ENCODE results near the gene SDR42E2. TPM values are rescaled to one million over a fixed set of nuclear protein-coding genes. Genes with fewer than 3 reads are reported as not detected.
A peak's percentile ranks its signal among the peaks of the same experiment; 100 is the strongest.
"Not testable (repeated sequence)": the region's sequence is repeated elsewhere in the genome, so short reads cannot be mapped to it uniquely, and the experiment has no call there.

The SDR42E2 gene
- total RNA-seq, 5 donors from 2014 or later (not counting 1 experiment from before 2014, with no cell fraction given), result 0.28 to 2.9 (median 0.39) TPM

GRCh38 chr16:22216191-22216831 lies 54.0 kb downstream of the SDR42E2 start:
- H3K4me3 ChIP-seq (ENCODE audit: control insufficient read depth in 1 of 2, extremely low read depth in 1 of 2, low read length in 1 of 2), result no peak overlapping the region
- no peak overlapping the region for H3K27ac ChIP-seq (ENCODE audit: low read length)
- peak in 2 of 4 experiments; percentile 37 to 51 for ATAC-seq (replicated peaks in 1 of 4)
- Mint-ChIP-seq H3K4me1 (peaks cover 5 to 14% (median 6%) of the 10 kb centered on the region in 3 donors), H3K36me3 (peaks cover 23% of the 10 kb centered on the region), H3K9me3 (no peaks in the 10 kb centered on the region), H3K4me3 (no peak overlapping the region), H3K27ac (peak overlapping the region; percentile 7 to 40), H3K27me3 (no peaks in the 10 kb centered on the region)
- POLR2A ChIA-PET, result no interaction called here
- H3K9me3 ChIP-seq, result no peaks in the 10 kb centered on the region
- CTCF ChIA-PET, result interaction anchor here (0.7 to 0.8 kb wide), 2 partner anchors 12 to 29 kb away, joined by 3 read pairs; no protein-coding TSS in a partner anchor
- no peaks in the 10 kb centered on the region for H3K4me1 ChIP-seq (ENCODE audit: control insufficient read depth in 1 of 2, extremely low read depth in 1 of 2, insufficient read depth in 2 of 2, low read length in 2 of 2)
- 74% methylated on average over 4 of the region's 9 CpGs for WGBS (ENCODE audit: insufficient coverage)
- DNase-seq, result no peak
- H3K27me3 ChIP-seq (replicated peaks in 1 of 2; ENCODE audit: control insufficient read depth in 2 of 2, extremely low read depth in 1 of 2, insufficient read depth in 2 of 2, low read length in 1 of 2), result no peaks in the 10 kb centered on the region
- peaks cover 4 to 11% of the 10 kb centered on the region in 2 donors for H3K36me3 ChIP-seq (ENCODE audit: control insufficient read depth in 2 of 2, extremely low read depth in 1 of 2, insufficient read depth in 1 of 2, low read length in 1 of 2)

DNA sequence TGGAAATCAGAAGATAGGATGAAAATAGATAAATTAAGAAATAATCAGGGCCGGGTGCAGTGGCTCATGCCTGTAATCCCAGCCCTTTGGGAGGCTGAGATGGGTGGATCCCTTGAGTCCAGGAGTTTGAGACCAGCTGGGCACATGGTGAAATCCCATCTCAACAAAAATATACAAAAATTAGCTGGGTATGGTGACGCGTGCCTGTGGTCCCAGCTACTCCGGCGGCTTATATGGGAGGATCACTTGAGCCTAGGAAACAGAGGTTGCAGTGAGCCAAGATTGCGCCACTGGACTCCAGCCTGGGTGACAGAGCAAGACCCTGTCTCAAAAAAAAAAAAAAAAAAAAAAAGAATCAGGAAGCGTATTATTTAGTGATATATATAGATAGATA lies 54.5 kb downstream of the SDR42E2 start:
- WGBS (ENCODE audit: insufficient coverage), result 100% methylated on average over 5 of the region's 7 CpGs
- CTCF ChIA-PET; H3K4me1 ChIP-seq (ENCODE audit: control insufficient read depth in 1 of 2, extremely low read depth in 1 of 2, insufficient read depth in 2 of 2, low read length in 2 of 2); H3K27me3 Mint-ChIP-seq; DNase-seq; H3K27me3 ChIP-seq (replicated peaks in 1 of 2; ENCODE audit: control insufficient read depth in 2 of 2, extremely low read depth in 1 of 2, insufficient read depth in 2 of 2, low read length in 1 of 2); H3K36me3 ChIP-seq (ENCODE audit: control insufficient read depth in 2 of 2, extremely low read depth in 1 of 2, insufficient read depth in 1 of 2, low read length in 1 of 2); H3K4me3 Mint-ChIP-seq; H3K9me3 ChIP-seq; H3K4me3 ChIP-seq (ENCODE audit: control insufficient read depth in 1 of 2, extremely low read depth in 1 of 2, low read length in 1 of 2); POLR2A ChIA-PET; H3K27ac ChIP-seq (ENCODE audit: low read length); H3K27ac Mint-ChIP-seq; ATAC-seq (replicated peaks in 1 of 4); H3K9me3 Mint-ChIP-seq: not testable (repeated sequence)
- Mint-ChIP-seq H3K4me1 (peaks cover under 1 to 14% (median 6%) of the 10 kb centered on the region in 3 donors), H3K36me3 (peaks cover 20% of the 10 kb centered on the region)

- WGBS (ENCODE audit: insufficient coverage), result 94% methylated on average over 16 of the region's 18 CpGs
- no peaks in the 10 kb centered on the region for H3K9me3 Mint-ChIP-seq
- H3K27ac Mint-ChIP-seq, result no peak overlapping the region
- no peaks in the 10 kb centered on the region for H3K27me3 ChIP-seq (replicated peaks in 1 of 2; ENCODE audit: control insufficient read depth in 2 of 2, extremely low read depth in 1 of 2, insufficient read depth in 2 of 2, low read length in 1 of 2)
- H3K4me1 Mint-ChIP-seq, result peaks cover 0 to 14% (median 6%) of the 10 kb centered on the region in 3 donors
- peaks cover 16% of the 10 kb centered on the region for H3K36me3 Mint-ChIP-seq
- POLR2A ChIA-PET, result interaction anchor here in 1 of 2 donors (0.6 kb wide), 2 partner anchors 11 to 112 kb away, joined by 3 to 8 read pairs; no protein-coding TSS in a partner anchor
- H3K4me3 ChIP-seq (ENCODE audit: control insufficient read depth in 1 of 2, extremely low read depth in 1 of 2, low read length in 1 of 2), result no peak overlapping the region
- H3K9me3 ChIP-seq, result no peaks in the 10 kb centered on the region
- DNase-seq (peak in 3 of 35 experiments; percentile 3 to 36 (median 21)), ATAC-seq (replicated peaks in 1 of 4) (peak in 1 of 4 experiments; percentile 60)
- no peak overlapping the region for H3K4me3 Mint-ChIP-seq
- no peaks in the 10 kb centered on the region for H3K4me1 ChIP-seq (ENCODE audit: control insufficient read depth in 1 of 2, extremely low read depth in 1 of 2, insufficient read depth in 2 of 2, low read length in 2 of 2)
- no peaks in the 10 kb centered on the region for H3K27me3 Mint-ChIP-seq
- no peak overlapping the region for H3K27ac ChIP-seq (ENCODE audit: low read length)
- CTCF ChIA-PET, result interaction anchor here (0.6 to 0.9 kb wide), 3 partner anchors 10 to 78 kb away, joined by 4 to 6 read pairs (median 4); no protein-coding TSS in a partner anchor
- H3K36me3 ChIP-seq (ENCODE audit: control insufficient read depth in 2 of 2, extremely low read depth in 1 of 2, insufficient read depth in 1 of 2, low read length in 1 of 2), result peaks cover 0 to 8% of the 10 kb centered on the region in 2 donors
Measured at GRCh38 chr16:22217890-22218730, 55.8 kb downstream of the SDR42E2 start.

GRCh38 chr16:22219389-22220068 lies 57.2 kb downstream of the SDR42E2 start:
- no peaks in the 10 kb centered on the region for H3K9me3 ChIP-seq
- H3K36me3 Mint-ChIP-seq, result peaks cover 7% of the 10 kb centered on the region
- 100% methylated on average over 1 of the region's 3 CpGs for WGBS (ENCODE audit: insufficient coverage)

DNA sequence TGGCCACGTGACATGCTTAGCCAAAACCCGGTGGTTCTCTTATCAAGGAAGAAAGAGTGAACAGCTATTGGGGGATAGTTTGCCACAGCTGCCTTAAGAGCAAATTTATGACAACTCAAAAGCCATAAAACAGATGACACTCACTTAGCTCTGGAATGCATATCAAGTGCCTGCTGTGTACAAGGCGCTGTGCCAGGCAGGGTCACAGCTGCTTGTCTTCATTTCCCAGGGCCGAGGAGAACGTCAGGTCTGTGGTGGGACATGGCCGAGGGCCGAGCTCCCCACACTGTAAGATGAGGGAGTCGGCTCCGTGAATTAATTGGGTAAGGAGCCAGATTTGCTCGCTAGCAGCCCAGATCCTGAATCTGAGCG lies 57.7 kb downstream of the SDR42E2 start:
- Histone ChIP-seq H3K27me3 (replicated peaks in 1 of 2; ENCODE audit: control insufficient read depth in 2 of 2, extremely low read depth in 1 of 2, insufficient read depth in 2 of 2, low read length in 1 of 2) (no peaks in the 10 kb centered on the region), H3K9me3 (no peaks in the 10 kb centered on the region), H3K36me3 (ENCODE audit: control insufficient read depth in 2 of 2, extremely low read depth in 1 of 2, insufficient read depth in 1 of 2, low read length in 1 of 2) (peaks cover 0 to 2% of the 10 kb centered on the region in 2 donors), H3K4me3 (ENCODE audit: control insufficient read depth in 1 of 2, extremely low read depth in 1 of 2, low read length in 1 of 2) (no peak overlapping the region), H3K4me1 (ENCODE audit: control insufficient read depth in 1 of 2, extremely low read depth in 1 of 2, insufficient read depth in 2 of 2, low read length in 2 of 2) (no peaks in the 10 kb centered on the region), H3K27ac (ENCODE audit: low read length) (no peak overlapping the region)
- CTCF ChIA-PET, result interaction anchor here in 1 of 2 donors (0.6 kb wide), 1 partner anchor 222 kb away, joined by 4 read pairs; no protein-coding TSS in a partner anchor
- 100% methylated on average over 3 of the region's 11 CpGs for WGBS (ENCODE audit: insufficient coverage)
- POLR2A ChIA-PET, result interaction anchor here in 1 of 2 donors (0.6 kb wide), 1 partner anchor 217 kb away, joined by 11 read pairs; no protein-coding TSS in a partner anchor
- H3K27me3 Mint-ChIP-seq, result no peaks in the 10 kb centered on the region
- H3K9me3 Mint-ChIP-seq, result no peaks in the 10 kb centered on the region
- no peak overlapping the region for H3K4me3 Mint-ChIP-seq
- DNase-seq, result no peak
- H3K36me3 Mint-ChIP-seq, result peaks cover 3% of the 10 kb centered on the region
- peaks cover 0 to 11% (median 0%) of the 10 kb centered on the region in 3 donors for H3K4me1 Mint-ChIP-seq
- H3K27ac Mint-ChIP-seq, result no peak overlapping the region
- no peak for ATAC-seq (replicated peaks in 1 of 4)

More at GRCh38 chr16:22219389-22220068, 57.2 kb downstream of the SDR42E2 start:
- CTCF ChIA-PET, result interaction anchor here in 1 of 2 donors (0.6 kb wide), 1 partner anchor 221 kb away, joined by 4 read pairs; no protein-coding TSS in a partner anchor
- peaks cover 0 to 2% of the 10 kb centered on the region in 2 donors for H3K36me3 ChIP-seq (ENCODE audit: control insufficient read depth in 2 of 2, extremely low read depth in 1 of 2, insufficient read depth in 1 of 2, low read length in 1 of 2)
- H3K27me3 ChIP-seq (replicated peaks in 1 of 2; ENCODE audit: control insufficient read depth in 2 of 2, extremely low read depth in 1 of 2, insufficient read depth in 2 of 2, low read length in 1 of 2), result no peaks in the 10 kb centered on the region
- H3K9me3 Mint-ChIP-seq, result no peaks in the 10 kb centered on the region
- peaks cover 0 to 12% (median 1%) of the 10 kb centered on the region in 3 donors for H3K4me1 Mint-ChIP-seq
- POLR2A ChIA-PET, result interaction anchor here in 1 of 2 donors (0.6 kb wide), 1 partner anchor 11 kb away, joined by 7 read pairs; no protein-coding TSS in a partner anchor
- no peak overlapping the region for H3K27ac Mint-ChIP-seq
- H3K4me1 ChIP-seq (ENCODE audit: control insufficient read depth in 1 of 2, extremely low read depth in 1 of 2, insufficient read depth in 2 of 2, low read length in 2 of 2), result no peaks in the 10 kb centered on the region
- H3K4me3 ChIP-seq (ENCODE audit: control insufficient read depth in 1 of 2, extremely low read depth in 1 of 2, low read length in 1 of 2), result no peak overlapping the region
- H3K27me3 Mint-ChIP-seq, result no peaks in the 10 kb centered on the region
- no peak for ATAC-seq (replicated peaks in 1 of 4)
- no peak overlapping the region for H3K27ac ChIP-seq (ENCODE audit: low read length)
- DNase-seq, result no peak
- no peak overlapping the region for H3K4me3 Mint-ChIP-seq

GRCh38 chr16:22220714-22221113 lies 58.4 kb downstream of the SDR42E2 start:
- Histone ChIP-seq H3K9me3 (no peaks in the 10 kb centered on the region), H3K36me3 (ENCODE audit: control insufficient read depth in 2 of 2, extremely low read depth in 1 of 2, insufficient read depth in 1 of 2, low read length in 1 of 2) (peaks cover 4% of the 10 kb centered on the region in 2 donors), H3K27ac (ENCODE audit: low read length) (no peak overlapping the region), H3K27me3 (replicated peaks in 1 of 2; ENCODE audit: control insufficient read depth in 2 of 2, extremely low read depth in 1 of 2, insufficient read depth in 2 of 2, low read length in 1 of 2) (no peaks in the 10 kb centered on the region), H3K4me1 (ENCODE audit: control insufficient read depth in 1 of 2, extremely low read depth in 1 of 2, insufficient read depth in 2 of 2, low read length in 2 of 2) (no peaks in the 10 kb centered on the region), H3K4me3 (ENCODE audit: control insufficient read depth in 1 of 2, extremely low read depth in 1 of 2, low read length in 1 of 2) (no peak overlapping the region)
- 82% methylated on average over 9 of the region's 9 CpGs for WGBS (ENCODE audit: insufficient coverage)
- ATAC-seq (replicated peaks in 1 of 4) (no peak), DNase-seq (no peak)
- ChIA-PET POLR2A (interaction anchor here in 1 of 2 donors (0.6 kb wide), 1 partner anchor 217 kb away, joined by 11 read pairs; no protein-coding TSS in a partner anchor), CTCF (no interaction called here)
- no peaks in the 10 kb centered on the region for H3K9me3 Mint-ChIP-seq
- no peak overlapping the region for H3K27ac Mint-ChIP-seq
- H3K4me3 Mint-ChIP-seq, result no peak overlapping the region
- no peaks in the 10 kb centered on the region for H3K27me3 Mint-ChIP-seq
- H3K4me1 Mint-ChIP-seq, result peaks cover 0 to 8% (median 0%) of the 10 kb centered on the region in 3 donors
- H3K36me3 Mint-ChIP-seq, result no peaks in the 10 kb centered on the region
